ENCODE data around the gene GOLGA2. TPM values are rescaled to one million over a fixed set of nuclear protein-coding genes. Genes with fewer than 3 reads are reported as not detected.

Gene GOLGA2
- total and polyA plus RNA-seq, 2 of the 4 experiments (the other 2 are of a cell fraction): 118 to 146 TPM

DNA sequence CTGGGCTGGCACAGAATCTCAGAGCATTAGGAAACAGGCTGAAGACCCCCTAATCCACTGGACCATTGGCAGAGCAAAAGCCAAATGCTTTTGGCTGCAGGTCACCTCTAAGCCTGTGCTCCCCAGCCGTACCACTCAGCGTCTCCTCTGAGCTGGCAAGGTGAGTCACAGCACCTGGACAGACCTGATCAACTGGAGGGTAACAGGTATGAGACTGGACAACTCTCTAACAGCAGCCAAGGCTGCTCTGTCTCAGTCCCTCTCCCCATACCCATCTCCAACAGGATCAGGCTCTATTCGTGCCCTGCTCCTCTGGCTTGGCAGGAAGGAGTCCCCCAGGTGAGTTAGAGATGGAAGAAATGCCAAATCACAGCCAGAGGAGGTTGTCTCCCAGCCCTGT is 4.7 kb downstream of the GOLGA2 start:
- no peak overlapping the region for H3K4me3 ChIP-seq (ENCODE audit: insufficient read depth, low read depth, low read length)
- DNase-seq (no peak), ATAC-seq (ENCODE audit: low read depth) (no peak)
- in situ Hi-C loops (cut with MboI; ENCODE audit: low sequenced_read_pairs) (no loop called here), intact Hi-C loops (cut with micrococcal nuclease) (no loop called here), dilution Hi-C loops (cut with HindIII; ENCODE audit: low sequenced_read_pairs, unreplicated experiment) (no loop called here)
- no peak overlapping the region for H2BK120ac ChIP-seq (ENCODE audit: low read depth, low read length)
- H2AK9ac ChIP-seq (replicated peaks; ENCODE audit: low read depth, low read length, poor library complexity): peak overlapping the region; percentile 20
- ChIA-PET CTCF (no interaction called here), POLR2A (ENCODE audit: unreplicated experiment) (interaction anchor here (0.6 kb wide), 1 partner anchor 35 kb away, joined by 13 read pairs; no protein-coding TSS in a partner anchor)
- no peak overlapping the region for H3K4me2 ChIP-seq (ENCODE audit: low read depth, low read length)
- no peak overlapping the region for H3K27ac ChIP-seq (ENCODE audit: insufficient read depth, low read length)
- H4K8ac ChIP-seq (ENCODE audit: low read depth in 2 of 2, low read length in 2 of 2): no peak overlapping the region
- no peak overlapping the region for H3K14ac ChIP-seq (replicated peaks; ENCODE audit: low read depth, low read length)
- H3K4ac ChIP-seq (ENCODE audit: low read depth, low read length): no peak overlapping the region
- H3K36me3 ChIP-seq (ENCODE audit: control insufficient read depth, insufficient read depth, low read length): peaks cover 57% of the 10 kb centered on the region
- H2BK15ac ChIP-seq (ENCODE audit: low read depth, low read length): no peak overlapping the region
- H3K79me1 ChIP-seq (ENCODE audit: low read depth in 1 of 2, low read length in 2 of 2): peaks cover 24 to 83% of the 10 kb centered on the region in 2 experiments
- H4K5ac ChIP-seq (ENCODE audit: low read depth, low read length): no peak overlapping the region
- no peaks in the 10 kb centered on the region for H3K9me3 ChIP-seq (ENCODE audit: control insufficient read depth, insufficient read depth, low read length)
- H2BK20ac ChIP-seq (ENCODE audit: low read depth, low read length): no peak overlapping the region
- TF ChIP-seq USF2 (IDR thresholded peaks at IDR 0.05; ENCODE audit: low read depth, low read length) (no peak), POLR2A (IDR thresholded peaks at IDR 0.05; ENCODE audit: low read depth, low read length) (no peak), RCOR1 (IDR thresholded peaks at IDR 0.05; ENCODE audit: insufficient replicate concordance, low read length) (no peak), CEBPB (IDR thresholded peaks at IDR 0.05; ENCODE audit: low read depth, low read length) (no peak), RFX5 (IDR thresholded peaks at IDR 0.05; ENCODE audit: low read depth, low read length) (no peak), BHLHE40 (IDR thresholded peaks at IDR 0.05; ENCODE audit: low read depth, low read length) (no peak), MAZ (IDR thresholded peaks at IDR 0.05; ENCODE audit: borderline replicate concordance, low read depth, low read length) (no peak), ELK1 (IDR thresholded peaks at IDR 0.05; ENCODE audit: borderline replicate concordance, low read depth, low read length) (no peak), NFE2L2 (IDR thresholded peaks at IDR 0.05; ENCODE audit: low read depth, low read length) (no peak), MAFK (IDR thresholded peaks at IDR 0.05; ENCODE audit: low read depth, low read length) (no peak), MXI1 (IDR thresholded peaks at IDR 0.05; ENCODE audit: borderline replicate concordance, low read depth, low read length) (no peak), RAD21 (IDR thresholded peaks at IDR 0.05; ENCODE audit: low read length) (no peak), CHD1 (IDR thresholded peaks at IDR 0.05; ENCODE audit: low read depth, low read length) (no peak), SMC3 (IDR thresholded peaks at IDR 0.05; ENCODE audit: low read depth, low read length) (no peak), FOS (IDR thresholded peaks at IDR 0.05; ENCODE audit: low read depth, low read length) (no peak)
- TF ChIP-seq, protein P1, sequence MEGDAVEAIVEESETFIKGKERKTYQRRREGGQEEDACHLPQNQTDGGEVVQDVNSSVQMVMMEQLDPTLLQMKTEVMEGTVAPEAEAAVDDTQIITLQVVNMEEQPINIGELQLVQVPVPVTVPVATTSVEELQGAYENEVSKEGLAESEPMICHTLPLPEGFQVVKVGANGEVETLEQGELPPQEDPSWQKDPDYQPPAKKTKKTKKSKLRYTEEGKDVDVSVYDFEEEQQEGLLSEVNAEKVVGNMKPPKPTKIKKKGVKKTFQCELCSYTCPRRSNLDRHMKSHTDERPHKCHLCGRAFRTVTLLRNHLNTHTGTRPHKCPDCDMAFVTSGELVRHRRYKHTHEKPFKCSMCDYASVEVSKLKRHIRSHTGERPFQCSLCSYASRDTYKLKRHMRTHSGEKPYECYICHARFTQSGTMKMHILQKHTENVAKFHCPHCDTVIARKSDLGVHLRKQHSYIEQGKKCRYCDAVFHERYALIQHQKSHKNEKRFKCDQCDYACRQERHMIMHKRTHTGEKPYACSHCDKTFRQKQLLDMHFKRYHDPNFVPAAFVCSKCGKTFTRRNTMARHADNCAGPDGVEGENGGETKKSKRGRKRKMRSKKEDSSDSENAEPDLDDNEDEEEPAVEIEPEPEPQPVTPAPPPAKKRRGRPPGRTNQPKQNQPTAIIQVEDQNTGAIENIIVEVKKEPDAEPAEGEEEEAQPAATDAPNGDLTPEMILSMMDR (conservative IDR thresholded peaks at IDR 0.05; ENCODE audit: low read depth, low read length): no peak
- no peak overlapping the region for H3K56ac ChIP-seq (ENCODE audit: extremely low read depth, insufficient read depth, low read length)
- no peak overlapping the region for H2BK5ac ChIP-seq (ENCODE audit: low read depth, low read length, poor library complexity, severe bottlenecking)
- H4K91ac ChIP-seq (ENCODE audit: insufficient read depth, low read depth, low read length): no peak overlapping the region
- no peak overlapping the region for H2AK5ac ChIP-seq (ENCODE audit: low read depth, low read length)
- peaks cover 44% of the 10 kb centered on the region for H4K20me1 ChIP-seq (ENCODE audit: insufficient read depth, low read length)
- no TSS peak for BruUV-seq (replicated peaks)
- H3K18ac ChIP-seq (ENCODE audit: low read depth, low read length): no peak overlapping the region
- no CpG with 5 or more reads among the region's 3 CpGs for WGBS, 2 experiments (ENCODE audit: extremely low coverage in 2 of 2, insufficient read length in 1 of 2)
- H2AFZ ChIP-seq (replicated peaks; ENCODE audit: low read length, poor library complexity): peak overlapping the region; percentile 33
- no peak overlapping the region for H3K9ac ChIP-seq (ENCODE audit: low read depth, low read length)
- H3K27me3 ChIP-seq (ENCODE audit: control insufficient read depth, insufficient read depth, low read length): no peaks in the 10 kb centered on the region
- H3K9me1 ChIP-seq (ENCODE audit: insufficient read depth, low read length): peaks cover 19% of the 10 kb centered on the region
- H3K4me1 ChIP-seq (ENCODE audit: control insufficient read depth, insufficient read depth, low read length): peaks cover 3% of the 10 kb centered on the region
- H3K23ac ChIP-seq (ENCODE audit: low read depth, low read length): no peak overlapping the region
